ENCODE data around the gene STC2. TPM values are rescaled to one million over a fixed set of nuclear protein-coding genes. Genes with fewer than 3 reads are reported as not detected.

The STC2 gene
- total and polyA plus RNA-seq, 8 donors, result 6.1 to 117 (median 12.4) TPM

DNA sequence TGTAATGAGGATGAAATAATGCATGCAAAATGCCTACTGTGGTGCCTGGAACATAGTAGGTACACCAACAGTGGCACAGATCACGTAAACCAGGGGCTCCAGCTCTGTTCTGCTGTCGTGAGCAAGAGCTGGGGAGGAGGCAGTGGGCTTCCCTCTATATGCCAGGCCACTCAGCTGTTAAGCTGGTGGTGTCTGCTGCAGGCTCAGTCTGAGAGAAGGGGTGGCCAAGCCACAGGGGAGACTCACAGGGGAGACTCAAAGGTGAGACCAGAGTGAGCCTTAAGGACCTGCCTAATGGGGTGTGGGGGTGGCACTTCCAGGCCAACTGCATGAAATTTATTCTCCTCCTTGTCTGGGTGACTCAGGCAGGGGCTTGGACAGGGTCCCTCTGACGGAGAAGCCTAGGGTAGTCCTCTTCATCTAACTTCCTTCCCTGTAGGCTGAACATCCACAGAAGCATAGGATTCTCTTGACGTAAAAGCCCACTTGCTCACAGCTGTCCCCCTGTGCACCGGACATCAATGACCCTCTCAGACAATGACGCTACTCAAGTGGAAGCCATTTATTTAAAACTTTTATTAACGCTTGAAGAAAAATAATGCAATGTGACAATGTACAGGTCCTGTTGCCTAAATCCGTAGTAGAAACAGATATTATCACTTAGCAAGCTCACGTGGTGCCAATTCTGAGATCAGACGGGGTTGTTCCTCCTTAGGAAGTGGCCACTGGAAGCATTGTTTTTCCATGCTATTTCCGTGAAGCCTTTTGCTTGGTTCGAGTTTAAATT is 13.9 kb downstream of the STC2 start:
- Histone ChIP-seq H3K27ac (no peak overlapping the region), H3K36me3 (no peaks in the 10 kb centered on the region), H3K4me3 (no peak overlapping the region), H3K4me1 (peaks cover 3 to 28% (median 15%) of the 10 kb centered on the region in 3 donors), H3K9me3 (no peaks in the 10 kb centered on the region), H3K27me3 (no peaks in the 10 kb centered on the region)
- FAIRE-seq (no peak), ATAC-seq (no peak), DNase-seq (no peak)
- TF ChIP-seq, protein P1, sequence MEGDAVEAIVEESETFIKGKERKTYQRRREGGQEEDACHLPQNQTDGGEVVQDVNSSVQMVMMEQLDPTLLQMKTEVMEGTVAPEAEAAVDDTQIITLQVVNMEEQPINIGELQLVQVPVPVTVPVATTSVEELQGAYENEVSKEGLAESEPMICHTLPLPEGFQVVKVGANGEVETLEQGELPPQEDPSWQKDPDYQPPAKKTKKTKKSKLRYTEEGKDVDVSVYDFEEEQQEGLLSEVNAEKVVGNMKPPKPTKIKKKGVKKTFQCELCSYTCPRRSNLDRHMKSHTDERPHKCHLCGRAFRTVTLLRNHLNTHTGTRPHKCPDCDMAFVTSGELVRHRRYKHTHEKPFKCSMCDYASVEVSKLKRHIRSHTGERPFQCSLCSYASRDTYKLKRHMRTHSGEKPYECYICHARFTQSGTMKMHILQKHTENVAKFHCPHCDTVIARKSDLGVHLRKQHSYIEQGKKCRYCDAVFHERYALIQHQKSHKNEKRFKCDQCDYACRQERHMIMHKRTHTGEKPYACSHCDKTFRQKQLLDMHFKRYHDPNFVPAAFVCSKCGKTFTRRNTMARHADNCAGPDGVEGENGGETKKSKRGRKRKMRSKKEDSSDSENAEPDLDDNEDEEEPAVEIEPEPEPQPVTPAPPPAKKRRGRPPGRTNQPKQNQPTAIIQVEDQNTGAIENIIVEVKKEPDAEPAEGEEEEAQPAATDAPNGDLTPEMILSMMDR (IDR thresholded peaks at IDR 0.05), result no peak
- intact Hi-C loops (cut with DNase I), result no loop called here
- 82 to 83% methylated on average over 12 of the region's 12 CpGs for WGBS, 2 donors

DNA sequence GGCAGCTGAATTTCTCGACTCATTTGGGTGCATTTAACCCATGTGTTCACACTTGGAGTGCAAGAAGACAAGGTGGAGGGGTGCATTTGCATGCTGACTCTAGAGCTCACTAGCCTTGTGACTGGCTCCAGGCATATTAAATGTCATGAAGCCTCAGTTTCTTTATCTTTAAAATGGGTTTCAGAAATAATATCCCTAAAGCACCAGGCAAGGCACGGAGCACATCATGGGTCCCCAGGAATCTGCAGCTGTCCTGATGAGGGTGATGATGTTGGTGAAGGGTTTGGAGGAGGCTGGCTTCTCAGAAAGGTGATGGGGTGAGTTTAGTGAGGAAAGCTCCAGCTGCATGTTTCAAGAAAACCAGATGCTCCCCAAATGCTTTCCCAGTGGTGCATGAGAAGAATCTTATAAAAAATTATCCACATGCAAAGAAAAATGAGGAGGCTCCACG is 14.8 kb downstream of the STC2 start:
- Histone ChIP-seq H3K4me3 (no peak overlapping the region), H3K27me3 (no peaks in the 10 kb centered on the region), H3K27ac (no peak overlapping the region), H3K4me1 (peaks cover 3 to 28% (median 15%) of the 10 kb centered on the region in 3 donors), H3K36me3 (no peaks in the 10 kb centered on the region), H3K9me3 (no peaks in the 10 kb centered on the region)
- peak in 1 of 6 donors; percentile 18 for DNase-seq
- ATAC-seq, result no peak
- WGBS, 2 donors, result 60 to 62% methylated on average over 3 of the region's 3 CpGs
- intact Hi-C loops (cut with DNase I), result no loop called here
- TF ChIP-seq, protein P1 (IDR thresholded peaks at IDR 0.05), result no peak
- no peak for FAIRE-seq

DNA sequence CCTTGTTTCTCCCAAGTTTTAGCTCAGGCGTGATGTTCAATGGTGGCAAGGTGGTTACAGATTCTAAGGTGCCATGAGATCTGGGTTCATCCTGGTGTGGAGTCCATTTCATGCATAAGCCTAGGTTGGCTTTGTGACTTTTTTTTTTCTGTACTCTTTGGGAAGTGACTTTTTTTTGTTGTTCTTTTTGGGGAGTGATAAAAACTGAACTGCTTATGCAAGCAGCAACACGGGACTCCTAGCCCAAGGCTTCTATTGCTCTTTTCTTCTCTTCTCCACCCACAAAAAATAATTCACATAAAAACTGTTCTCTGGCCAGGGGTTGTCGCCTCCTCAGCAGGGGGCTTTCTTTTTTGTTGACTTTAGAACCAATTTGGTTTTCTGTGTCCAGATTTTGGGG is 15.4 kb downstream of the STC2 start:
- Histone ChIP-seq H3K4me3 (no peak overlapping the region), H3K27ac (no peak overlapping the region), H3K4me1 (peaks cover 3 to 23% (median 15%) of the 10 kb centered on the region in 3 donors), H3K27me3 (no peaks in the 10 kb centered on the region), H3K36me3 (no peaks in the 10 kb centered on the region), H3K9me3 (no peaks in the 10 kb centered on the region)
- no peak for DNase-seq
- TF ChIP-seq, protein P1 (IDR thresholded peaks at IDR 0.05), result no peak
- ATAC-seq, result no peak
- intact Hi-C loops (cut with DNase I), result no loop called here
- WGBS, 2 donors, result 61 to 65% methylated on average over 3 of the region's 3 CpGs
- FAIRE-seq, result no peak

DNA sequence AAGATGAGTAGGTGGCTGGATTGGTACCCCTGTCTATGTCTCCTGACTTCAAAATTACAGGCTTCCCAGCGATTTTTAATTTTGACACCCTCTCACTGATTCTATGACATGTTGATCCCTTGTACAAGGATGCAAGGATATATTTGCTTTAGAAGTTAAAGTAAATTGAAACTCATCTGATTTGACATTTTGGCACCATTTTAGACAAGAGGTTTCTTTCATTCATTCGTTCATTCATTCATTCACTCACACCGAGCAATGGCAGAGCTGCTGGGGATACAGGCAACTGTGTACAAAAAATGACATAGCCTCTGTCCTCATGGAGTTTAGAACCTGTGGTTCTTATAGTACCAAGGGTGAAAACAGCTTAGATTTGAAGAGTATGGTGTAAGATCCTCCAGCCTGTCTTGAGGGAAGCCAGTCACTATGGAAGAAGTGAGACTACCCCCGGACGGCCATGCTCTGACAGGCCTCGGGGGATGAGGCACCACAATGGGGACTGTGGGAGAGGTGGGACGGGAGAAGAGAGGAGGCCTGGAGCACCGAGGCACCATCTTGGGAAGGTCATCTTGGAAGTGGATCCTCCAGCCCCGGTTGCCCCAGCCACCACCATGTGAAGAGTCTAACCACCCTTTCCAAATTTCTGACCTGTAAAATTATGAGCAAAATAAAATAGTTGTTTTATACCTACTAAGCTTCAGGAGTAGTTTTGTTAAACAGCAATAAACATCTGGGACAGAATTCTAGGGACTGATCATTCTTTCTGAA is 16.2 kb downstream of the STC2 start:
- no peak for FAIRE-seq

More for the DNA sequence above, 16.2 kb downstream of the STC2 start:
- Histone ChIP-seq H3K36me3 (no peaks in the 10 kb centered on the region), H3K9me3 (no peaks in the 10 kb centered on the region), H3K4me3 (no peak overlapping the region), H3K27me3 (no peaks in the 10 kb centered on the region), H3K27ac (no peak overlapping the region), H3K4me1 (peaks cover 3 to 17% (median 10%) of the 10 kb centered on the region in 3 donors)
- intact Hi-C loops (cut with DNase I), result no loop called here
- 84 to 90% methylated on average over 9 of the region's 9 CpGs for WGBS, 2 donors
- DNase-seq (no peak), ATAC-seq (no peak)
- TF ChIP-seq, protein P1 (IDR thresholded peaks at IDR 0.05), result no peak

Measured in pancreas (tissue), 10 donors.